GM19468 (cell line): Measurements from ENCODE around the gene FGF18.
"Not testable (repeated sequence)": the region's sequence is repeated elsewhere in the genome, so short reads cannot be mapped to it uniquely, and the experiment has no call there.

ENCODE experiments used
- ATAC-seq: cut with Tn5 transposase; IDR thresholded peaks from one replicate; pipeline ENCODE4 v1.9.1; 2021; ENCODE audit warnings: mild to moderate bottlenecking, moderate library complexity, moderate number of reproducible peaks; ENCODE audit not compliant: unreplicated experiment; ENCODE audit errors: extremely low read depth

Gene FGF18

GRCh38 chr5:171397599-171397998, 21.8 kb upstream of the FGF18 start:
- no peak for ATAC-seq

GRCh38 chr5:171398660-171399059, 20.8 kb upstream of the FGF18 start:
- not testable (repeated sequence) for ATAC-seq

GRCh38 chr5:171400169-171400568, 19.3 kb upstream of the FGF18 start:
- no peak for ATAC-seq

GRCh38 chr5:171401167-171401947, 18.1 kb upstream of the FGF18 start:
- ATAC-seq = no peak

GRCh38 chr5:171402751-171403150, 16.7 kb upstream of the FGF18 start:
- ATAC-seq = not testable (repeated sequence)

GRCh38 chr5:171405615-171406014, 13.8 kb upstream of the FGF18 start:
- ATAC-seq = no peak

- ATAC-seq = no peak
Observed at GRCh38 chr5:171407234-171407633, 12.2 kb upstream of the FGF18 start.

GRCh38 chr5:171409164-171410136, 10.0 kb upstream of the FGF18 start:
- no peak for ATAC-seq

GRCh38 chr5:171410181-171410580, 9.3 kb upstream of the FGF18 start:
- ATAC-seq = no peak

GRCh38 chr5:171412186-171412585, 7.3 kb upstream of the FGF18 start:
- no peak for ATAC-seq

- no peak for ATAC-seq
Observed at GRCh38 chr5:171413153-171413910, 6.1 kb upstream of the FGF18 start.

GRCh38 chr5:171413993-171414392, 5.5 kb upstream of the FGF18 start:
- not testable (repeated sequence) for ATAC-seq

GRCh38 chr5:171415115-171415730, 4.2 kb upstream of the FGF18 start:
- ATAC-seq = no peak

- ATAC-seq = no peak
Observed at GRCh38 chr5:171416160-171417049, 3.0 kb upstream of the FGF18 start.

- ATAC-seq = no peak
Observed at GRCh38 chr5:171418316-171418981, 998 bp upstream of the FGF18 start.

GRCh38 chr5:171419688-171420430, 412 bp downstream of the FGF18 start:
- ATAC-seq = no peak

GRCh38 chr5:171420431-171421241, 1.2 kb downstream of the FGF18 start:
- ATAC-seq = no peak
